ENCODE results near the gene RBX1. TPM values are rescaled to one million over a fixed set of nuclear protein-coding genes. Genes with fewer than 3 reads are reported as not detected.
"Not testable (repeated sequence)": the region's sequence is repeated elsewhere in the genome, so short reads cannot be mapped to it uniquely, and the experiment has no call there.

The RBX1 gene
- total RNA-seq, 2 donors from 2014 or later = 31.3 to 41.9 TPM

GRCh38 chr22:40979871-40980270, 28.7 kb downstream of the RBX1 start:
- no peaks in the 10 kb centered on the region for H3K9me3 ChIP-seq (ENCODE audit: control insufficient read depth, low read length, poor library complexity, severe bottlenecking)
- H3K27me3 Mint-ChIP-seq = no peaks in the 10 kb centered on the region
- no peak overlapping the region for H3K4me3 Mint-ChIP-seq
- H3K36me3 Mint-ChIP-seq (ENCODE audit: low read depth) = no peaks in the 10 kb centered on the region
- peaks cover 4% of the 10 kb centered on the region for H3K4me1 Mint-ChIP-seq
- DNase-seq (no peak), ATAC-seq (no peak)
- no peak overlapping the region for H3K27ac Mint-ChIP-seq

- H3K4me1 Mint-ChIP-seq = no peaks in the 10 kb centered on the region
- H3K4me3 Mint-ChIP-seq = no peak overlapping the region
- no peaks in the 10 kb centered on the region for H3K9me3 ChIP-seq (ENCODE audit: control insufficient read depth, low read length, poor library complexity, severe bottlenecking)
- ATAC-seq (peak; percentile 18), DNase-seq (no peak)
- H3K27ac Mint-ChIP-seq = no peak overlapping the region
- no peaks in the 10 kb centered on the region for H3K36me3 Mint-ChIP-seq (ENCODE audit: low read depth)
- H3K27me3 Mint-ChIP-seq = no peaks in the 10 kb centered on the region
These were observed 31.6 kb downstream of the RBX1 start for GRCh38 chr22:40982482-40983385.

- ATAC-seq (no peak), DNase-seq (no peak)
- Mint-ChIP-seq H3K36me3 (ENCODE audit: low read depth) (peaks cover 7% of the 10 kb centered on the region), H3K27me3 (peaks cover 53% of the 10 kb centered on the region), H3K4me3 (no peak overlapping the region), H3K27ac (no peak overlapping the region), H3K4me1 (peaks cover 4% of the 10 kb centered on the region)
- H3K9me3 ChIP-seq (ENCODE audit: control insufficient read depth, low read length, poor library complexity, severe bottlenecking) = no peaks in the 10 kb centered on the region
These were observed 40.1 kb downstream of the RBX1 start for GRCh38 chr22:40991298-40991697.

- DNase-seq = no peak
- peaks cover 38% of the 10 kb centered on the region for H3K27me3 Mint-ChIP-seq
- no peaks in the 10 kb centered on the region for H3K9me3 ChIP-seq (ENCODE audit: control insufficient read depth, low read length, poor library complexity, severe bottlenecking)
- H3K4me1 Mint-ChIP-seq = peaks cover 4% of the 10 kb centered on the region
- ATAC-seq = no peak
- H3K36me3 Mint-ChIP-seq (ENCODE audit: low read depth) = peaks cover 7% of the 10 kb centered on the region
- no peak overlapping the region for H3K27ac Mint-ChIP-seq
- H3K4me3 Mint-ChIP-seq = no peak overlapping the region
These were observed 44.6 kb downstream of the RBX1 start for GRCh38 chr22:40995821-40996220.

- Mint-ChIP-seq H3K36me3 (ENCODE audit: low read depth) (peaks cover 3% of the 10 kb centered on the region), H3K27ac (no peak overlapping the region), H3K4me1 (peaks cover 3% of the 10 kb centered on the region), H3K27me3 (peaks cover 21% of the 10 kb centered on the region), H3K4me3 (no peak overlapping the region)
- H3K9me3 ChIP-seq (ENCODE audit: control insufficient read depth, low read length, poor library complexity, severe bottlenecking) = no peaks in the 10 kb centered on the region
- no peak for DNase-seq
- ATAC-seq = no peak
These were observed 46.3 kb downstream of the RBX1 start for GRCh38 chr22:40997520-40997919.

- H3K27me3 Mint-ChIP-seq = peaks cover 4% of the 10 kb centered on the region
- no peaks in the 10 kb centered on the region for H3K4me1 Mint-ChIP-seq
- H3K9me3 ChIP-seq (ENCODE audit: control insufficient read depth, low read length, poor library complexity, severe bottlenecking) = no peaks in the 10 kb centered on the region
- H3K36me3 Mint-ChIP-seq (ENCODE audit: low read depth) = no peaks in the 10 kb centered on the region
- DNase-seq (no peak), ATAC-seq (no peak)
- H3K27ac Mint-ChIP-seq = no peak overlapping the region
- no peak overlapping the region for H3K4me3 Mint-ChIP-seq
These were observed 48.9 kb downstream of the RBX1 start for GRCh38 chr22:41000040-41000565.

- no peaks in the 10 kb centered on the region for H3K4me1 Mint-ChIP-seq
- peaks cover 3% of the 10 kb centered on the region for H3K27me3 Mint-ChIP-seq
- H3K9me3 ChIP-seq (ENCODE audit: control insufficient read depth, low read length, poor library complexity, severe bottlenecking) = no peaks in the 10 kb centered on the region
- H3K36me3 Mint-ChIP-seq (ENCODE audit: low read depth) = no peaks in the 10 kb centered on the region
- DNase-seq (no peak), ATAC-seq (no peak)
- H3K4me3 Mint-ChIP-seq = no peak overlapping the region
- H3K27ac Mint-ChIP-seq = no peak overlapping the region
These were observed 50.0 kb downstream of the RBX1 start for GRCh38 chr22:41000941-41001721.

GRCh38 chr22:41001722-41002122, 50.5 kb downstream of the RBX1 start:
- Mint-ChIP-seq H3K36me3 (ENCODE audit: low read depth) (no peaks in the 10 kb centered on the region), H3K4me1 (no peaks in the 10 kb centered on the region), H3K27ac (no peak overlapping the region), H3K27me3 (no peaks in the 10 kb centered on the region), H3K4me3 (no peak overlapping the region)
- H3K9me3 ChIP-seq (ENCODE audit: control insufficient read depth, low read length, poor library complexity, severe bottlenecking) = no peaks in the 10 kb centered on the region
- ATAC-seq (peak; percentile 25), DNase-seq (no peak)

GRCh38 chr22:41002386-41002785, 51.2 kb downstream of the RBX1 start:
- H3K27me3 Mint-ChIP-seq; H3K4me1 Mint-ChIP-seq; H3K36me3 Mint-ChIP-seq (ENCODE audit: low read depth); H3K27ac Mint-ChIP-seq; H3K9me3 ChIP-seq (ENCODE audit: control insufficient read depth, low read length, poor library complexity, severe bottlenecking); H3K4me3 Mint-ChIP-seq; ATAC-seq; DNase-seq: not testable (repeated sequence)

GRCh38 chr22:41003066-41003465, 51.9 kb downstream of the RBX1 start:
- no peaks in the 10 kb centered on the region for H3K27me3 Mint-ChIP-seq
- no peak for ATAC-seq
- no peak overlapping the region for H3K4me3 Mint-ChIP-seq
- no peaks in the 10 kb centered on the region for H3K9me3 ChIP-seq (ENCODE audit: control insufficient read depth, low read length, poor library complexity, severe bottlenecking)
- H3K36me3 Mint-ChIP-seq (ENCODE audit: low read depth) = peaks cover 2% of the 10 kb centered on the region
- no peak for DNase-seq
- H3K27ac Mint-ChIP-seq = no peak overlapping the region
- H3K4me1 Mint-ChIP-seq = peaks cover 3% of the 10 kb centered on the region

GRCh38 chr22:41003976-41004375, 52.8 kb downstream of the RBX1 start:
- Mint-ChIP-seq H3K4me3 (no peak overlapping the region), H3K4me1 (peaks cover 3% of the 10 kb centered on the region), H3K27me3 (no peaks in the 10 kb centered on the region), H3K27ac (no peak overlapping the region), H3K36me3 (ENCODE audit: low read depth) (peaks cover 2% of the 10 kb centered on the region)
- ATAC-seq (no peak), DNase-seq (no peak)
- H3K9me3 ChIP-seq (ENCODE audit: control insufficient read depth, low read length, poor library complexity, severe bottlenecking) = no peaks in the 10 kb centered on the region

GRCh38 chr22:41009222-41009948, 58.2 kb downstream of the RBX1 start:
- peaks cover 2% of the 10 kb centered on the region for H3K36me3 Mint-ChIP-seq (ENCODE audit: low read depth)
- ATAC-seq (no peak), DNase-seq (no peak)
- H3K27ac Mint-ChIP-seq = no peak overlapping the region
- H3K27me3 Mint-ChIP-seq = peaks cover 5% of the 10 kb centered on the region
- H3K9me3 ChIP-seq (ENCODE audit: control insufficient read depth, low read length, poor library complexity, severe bottlenecking) = no peaks in the 10 kb centered on the region
- H3K4me1 Mint-ChIP-seq = peaks cover 3% of the 10 kb centered on the region
- H3K4me3 Mint-ChIP-seq = no peak overlapping the region

- Mint-ChIP-seq H3K4me3 (no peak overlapping the region), H3K27me3 (peaks cover 5% of the 10 kb centered on the region), H3K4me1 (peaks cover 7% of the 10 kb centered on the region), H3K36me3 (ENCODE audit: low read depth) (no peaks in the 10 kb centered on the region), H3K27ac (no peak overlapping the region)
- H3K9me3 ChIP-seq (ENCODE audit: control insufficient read depth, low read length, poor library complexity, severe bottlenecking) = no peaks in the 10 kb centered on the region
- ATAC-seq = no peak
- DNase-seq = no peak
These were observed 63.8 kb downstream of the RBX1 start for GRCh38 chr22:41015003-41015402.

All from T-helper 17 cell (primary cell).